Activated naive CD4-positive, alpha-beta T cell treated with anti-CD3 and anti-CD28 coated beads, Interleukin-2, amount 50 U/mL, for 72 hours (primary cell): Measurements from ENCODE around the gene NT5DC4. TPM values are rescaled to one million over a fixed set of nuclear protein-coding genes. Genes with fewer than 3 reads are reported as not detected.

Experiments
- ATAC-seq, 2 donors: fragments of 150-1000 bp; cut with Tn5 transposase; 2 replicates each; pipeline ENCODE4 v1.10.0; 2021; ENCODE audit warnings: mild to moderate bottlenecking in 2 of 2, moderate library complexity in 2 of 2
- DNase-seq, 2 donors: peaks; one replicate each; pipeline ENCODE4 v3.0.0; 2021 to 2022; ENCODE audit warnings: low spot score in 2 of 2
- H3K27ac Mint-ChIP-seq, 2 donors: one replicate each; pipeline ENCODE4 v1.8.0; 2022; ENCODE audit warnings: mild to moderate bottlenecking in 2 of 2, mixed read lengths in 2 of 2
- H3K36me3 Mint-ChIP-seq, 2 donors: one replicate each; pipeline ENCODE4 v1.8.0; 2022; ENCODE audit warnings: mixed read lengths in 2 of 2
- H3K9me3 Mint-ChIP-seq, 2 donors: one replicate each; pipeline ENCODE4 v1.8.0; 2022; ENCODE audit warnings: mixed read lengths in 2 of 2
- total RNA-seq, 2 donors: library from RNA; stranded (reverse); gene quantifications; one replicate each; pipeline ENCODE4 v1.2.3, GENCODE V29; 2022

Gene NT5DC4
- total RNA-seq, 2 donors from 2014 or later, result not detected

DNA sequence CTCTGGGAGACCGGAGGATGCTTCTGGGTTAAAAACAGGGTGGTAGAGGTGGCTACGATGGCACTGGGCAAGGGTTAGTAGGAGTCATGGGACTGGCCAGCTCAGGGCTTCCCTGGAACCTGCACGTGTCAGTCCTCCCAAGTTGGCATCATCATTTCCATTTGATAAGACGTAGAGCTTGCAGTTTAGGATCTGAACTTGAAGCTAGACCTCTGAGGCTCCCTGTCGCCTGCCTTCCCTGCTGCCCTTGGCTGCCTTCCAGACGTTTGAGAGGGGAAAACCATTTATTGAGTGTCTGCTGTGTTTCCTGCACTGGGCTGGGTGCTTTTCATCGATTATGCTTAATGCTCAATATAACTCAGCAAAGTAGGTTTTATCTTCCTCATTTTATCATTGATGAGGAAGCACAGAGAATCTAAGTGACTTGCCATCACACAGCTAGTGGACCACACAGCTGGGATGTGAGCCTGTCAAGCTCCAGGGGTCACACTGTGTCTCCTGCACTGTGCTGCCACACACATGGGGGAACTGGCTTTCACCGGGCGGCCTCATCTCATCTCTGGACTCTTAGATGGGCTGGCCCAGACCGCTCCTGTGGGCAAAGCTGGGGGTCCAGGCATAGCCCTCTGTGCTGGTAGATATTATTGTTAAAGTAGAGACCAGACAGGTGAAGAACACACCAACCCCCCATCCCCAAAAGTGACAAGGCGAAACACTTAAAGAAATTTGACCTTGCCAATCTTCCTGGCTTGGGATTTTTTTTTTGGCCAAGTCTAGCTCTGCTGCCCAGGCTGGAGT, 7.8 kb downstream of the NT5DC4 start:
- H3K27ac Mint-ChIP-seq, result no peak overlapping the region
- no peaks in the 10 kb centered on the region for H3K36me3 Mint-ChIP-seq
- DNase-seq (no peak), ATAC-seq (no peak)
- no peaks in the 10 kb centered on the region for H3K9me3 Mint-ChIP-seq

- Mint-ChIP-seq H3K36me3 (no peaks in the 10 kb centered on the region), H3K27ac (no peak overlapping the region), H3K9me3 (no peaks in the 10 kb centered on the region)
- DNase-seq (no peak), ATAC-seq (no peak)
These were observed 9.4 kb downstream of the NT5DC4 start for GRCh38 chr2:112730216-112730615.

DNA sequence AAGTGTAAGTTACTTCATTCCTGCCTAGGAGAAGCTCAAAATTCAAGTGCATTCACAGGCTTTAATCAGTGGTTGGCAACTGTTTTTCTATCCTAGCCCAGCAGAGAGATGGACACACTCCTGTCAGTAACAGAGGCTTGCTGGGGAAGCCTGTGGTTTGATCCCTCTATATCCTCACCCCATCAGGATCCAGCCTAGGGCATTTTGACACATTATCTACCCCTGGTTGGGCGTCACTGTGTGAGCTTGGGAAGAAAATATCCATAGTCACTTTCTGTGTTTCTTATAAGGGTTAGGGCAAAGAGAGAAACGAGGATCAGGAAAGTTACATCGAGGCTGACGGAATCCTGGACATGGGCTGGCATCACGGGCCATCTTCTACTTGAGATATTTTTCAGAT, 10.0 kb downstream of the NT5DC4 start:
- H3K27ac Mint-ChIP-seq, result no peak overlapping the region
- ATAC-seq (no peak), DNase-seq (no peak)
- no peaks in the 10 kb centered on the region for H3K36me3 Mint-ChIP-seq
- no peaks in the 10 kb centered on the region for H3K9me3 Mint-ChIP-seq

DNA sequence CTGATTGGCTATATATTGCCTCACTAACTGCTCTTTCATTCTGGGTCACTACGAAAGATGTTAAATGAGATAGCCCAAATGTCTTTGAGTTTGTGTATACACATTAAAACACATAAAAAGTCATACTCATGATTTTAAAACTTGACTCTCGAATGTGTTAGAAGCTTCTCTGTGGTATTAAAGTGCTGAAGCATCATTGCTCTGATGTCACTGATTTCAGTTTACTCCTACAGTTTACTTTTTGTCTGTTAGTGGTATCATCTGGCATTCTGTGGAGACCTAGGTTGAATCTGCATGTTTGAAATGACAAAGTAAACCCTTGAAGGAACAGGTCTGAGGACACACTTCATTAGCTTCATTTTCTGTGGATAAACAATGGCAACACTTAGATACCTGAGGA, 10.7 kb downstream of the NT5DC4 start:
- no peak for DNase-seq
- Mint-ChIP-seq H3K27ac (no peak overlapping the region), H3K36me3 (no peaks in the 10 kb centered on the region), H3K9me3 (no peaks in the 10 kb centered on the region)
- ATAC-seq, result no peak

DNA sequence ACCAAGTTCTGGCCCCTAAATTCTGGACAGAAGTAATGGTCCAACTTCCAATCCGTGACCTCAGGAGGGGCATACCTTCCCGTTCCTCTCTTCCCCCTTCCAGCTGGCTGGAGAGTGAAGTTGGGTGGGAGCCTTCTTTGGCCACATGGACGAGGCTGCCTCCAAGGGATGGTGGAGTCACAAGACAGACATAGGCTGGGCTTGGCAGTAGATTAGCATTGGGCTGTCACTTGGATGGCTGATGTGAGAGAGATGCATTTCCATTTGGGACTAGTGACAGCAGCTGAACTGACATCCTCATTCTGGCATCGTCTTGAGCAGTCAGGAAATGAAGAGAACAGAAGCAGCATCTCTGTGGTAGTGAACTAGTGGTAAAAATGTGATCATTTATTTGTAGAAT, 12.6 kb downstream of the NT5DC4 start:
- no peak for ATAC-seq
- Mint-ChIP-seq H3K9me3 (no peaks in the 10 kb centered on the region), H3K36me3 (no peaks in the 10 kb centered on the region), H3K27ac (no peak overlapping the region)
- DNase-seq, result no peak

GRCh38 chr2:112733871-112734270, 13.1 kb downstream of the NT5DC4 start:
- no peaks in the 10 kb centered on the region for H3K9me3 Mint-ChIP-seq
- H3K36me3 Mint-ChIP-seq, result no peaks in the 10 kb centered on the region
- H3K27ac Mint-ChIP-seq, result no peak overlapping the region
- no peak for ATAC-seq
- no peak for DNase-seq

- H3K36me3 Mint-ChIP-seq, result peaks cover 16 to 24% of the 10 kb centered on the region in 2 donors
- ATAC-seq, result no peak
- H3K27ac Mint-ChIP-seq, result no peak overlapping the region
- H3K9me3 Mint-ChIP-seq, result no peaks in the 10 kb centered on the region
- no peak for DNase-seq
These were observed 16.9 kb downstream of the NT5DC4 start for GRCh38 chr2:112737542-112738232.

- Mint-ChIP-seq H3K9me3 (no peaks in the 10 kb centered on the region), H3K27ac (peak overlapping the region in 1 of 2 donors; percentile 6), H3K36me3 (peaks cover 20 to 31% of the 10 kb centered on the region in 2 donors)
- no peak for ATAC-seq
- DNase-seq, result no peak
These were observed 19.7 kb downstream of the NT5DC4 start for GRCh38 chr2:112740527-112740926.

DNA sequence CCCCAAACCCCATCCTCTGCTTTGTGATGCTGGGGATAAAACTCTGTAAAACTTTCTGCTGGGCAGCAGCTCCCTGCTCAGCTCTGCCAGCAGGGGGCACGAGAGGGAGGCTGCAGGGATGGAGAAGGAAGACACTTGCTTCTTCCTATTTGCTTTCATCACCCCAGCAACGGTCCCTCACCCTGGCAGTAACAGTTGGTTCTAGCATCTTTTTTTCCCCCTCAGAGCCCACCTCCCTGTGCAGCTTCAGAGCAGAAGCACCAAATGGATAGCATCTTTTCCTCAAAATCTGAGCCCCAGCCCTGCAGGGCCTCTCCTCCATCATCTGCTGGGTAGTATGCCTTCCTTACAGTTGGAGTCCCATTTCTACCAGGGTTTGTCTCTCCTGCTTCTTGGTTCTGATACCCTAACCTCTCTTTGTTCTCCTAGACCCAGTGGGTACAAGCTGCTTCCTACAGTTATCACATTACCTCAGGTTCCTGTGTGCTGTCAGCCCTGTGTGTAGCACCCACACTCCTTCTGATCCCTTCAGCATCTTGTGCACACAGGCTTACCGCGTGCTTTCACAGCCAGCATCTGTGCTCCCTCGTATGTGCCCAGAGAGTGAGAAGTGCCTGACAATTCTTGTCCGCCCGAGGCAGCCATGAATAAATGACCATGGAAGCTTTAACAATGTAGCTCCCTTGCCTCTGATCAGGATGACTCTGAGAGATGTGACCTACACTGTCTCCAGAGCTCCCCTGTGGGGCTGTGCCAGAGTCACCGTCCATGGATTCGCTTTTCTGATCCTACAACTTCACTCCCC, 29.1 kb downstream of the NT5DC4 start:
- Mint-ChIP-seq H3K27ac (peak overlapping the region; percentile 37 to 51), H3K36me3 (peaks cover 13 to 21% of the 10 kb centered on the region in 2 donors), H3K9me3 (no peaks in the 10 kb centered on the region)
- DNase-seq (peak in 1 of 2 donors; percentile 87), ATAC-seq (peak; percentile 86 to 87)

- no peaks in the 10 kb centered on the region for H3K9me3 Mint-ChIP-seq
- H3K36me3 Mint-ChIP-seq, result peaks cover 19 to 26% of the 10 kb centered on the region in 2 donors
- ATAC-seq (peak in 1 of 2 donors; percentile 13), DNase-seq (no peak)
- peak overlapping the region in 1 of 2 donors; percentile 51 for H3K27ac Mint-ChIP-seq
These were observed 29.7 kb downstream of the NT5DC4 start for GRCh38 chr2:112750560-112750843.

GRCh38 chr2:112751451-112752197, 30.8 kb downstream of the NT5DC4 start:
- Mint-ChIP-seq H3K36me3 (peaks cover 28 to 36% of the 10 kb centered on the region in 2 donors), H3K9me3 (no peaks in the 10 kb centered on the region), H3K27ac (no peak overlapping the region)
- DNase-seq (no peak), ATAC-seq (no peak)

DNA sequence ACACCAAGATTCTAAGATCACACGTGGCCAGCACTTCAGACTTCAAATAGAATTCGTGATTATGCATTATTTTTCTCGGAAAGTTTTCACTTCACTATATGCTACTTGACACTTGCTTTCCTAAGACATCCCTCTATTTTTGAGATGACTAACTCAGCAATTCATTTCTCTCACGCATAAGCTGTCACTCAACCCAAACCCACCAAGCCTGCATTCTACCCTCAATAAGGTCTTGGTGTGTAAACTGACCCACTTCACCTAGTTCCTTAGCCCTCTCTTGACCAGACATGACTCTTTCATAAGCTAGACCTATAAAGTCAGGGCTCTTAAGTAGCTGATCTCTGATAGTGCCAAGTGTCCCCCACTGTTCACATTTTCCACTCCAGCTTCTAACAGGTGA, 31.8 kb downstream of the NT5DC4 start:
- Mint-ChIP-seq H3K9me3 (no peaks in the 10 kb centered on the region), H3K27ac (no peak overlapping the region), H3K36me3 (peaks cover 31 to 37% of the 10 kb centered on the region in 2 donors)
- ATAC-seq (peak in 1 of 2 donors; percentile 24), DNase-seq (no peak)

- Mint-ChIP-seq H3K9me3 (no peaks in the 10 kb centered on the region), H3K27ac (no peak overlapping the region), H3K36me3 (peaks cover 31 to 44% of the 10 kb centered on the region in 2 donors)
- ATAC-seq (no peak), DNase-seq (no peak)
These were observed 33.7 kb downstream of the NT5DC4 start for GRCh38 chr2:112754564-112754963.

DNA sequence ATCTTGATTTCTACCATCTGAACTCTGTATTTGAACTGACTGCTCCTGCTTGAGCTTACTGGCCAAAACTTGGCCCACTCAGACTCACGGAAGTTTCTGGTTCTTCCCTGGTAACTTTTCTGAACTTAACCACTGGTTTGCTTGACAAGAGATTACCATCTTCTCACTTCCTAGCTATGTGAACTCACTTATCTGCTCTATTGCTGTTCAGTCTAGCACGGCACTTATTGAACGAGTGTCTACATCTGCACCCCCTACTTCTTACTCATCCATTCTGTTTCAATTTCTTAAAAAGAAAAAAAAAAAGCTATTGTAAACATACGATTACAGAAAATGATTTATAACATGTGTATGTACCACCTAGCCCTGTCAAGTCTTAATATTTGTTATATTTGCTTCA, 34.6 kb downstream of the NT5DC4 start:
- Mint-ChIP-seq H3K27ac (no peak overlapping the region), H3K36me3 (peaks cover 31 to 44% of the 10 kb centered on the region in 2 donors), H3K9me3 (no peaks in the 10 kb centered on the region)
- no peak for DNase-seq
- no peak for ATAC-seq

- peaks cover 31 to 41% of the 10 kb centered on the region in 2 donors for H3K36me3 Mint-ChIP-seq
- H3K27ac Mint-ChIP-seq, result no peak overlapping the region
- no peaks in the 10 kb centered on the region for H3K9me3 Mint-ChIP-seq
- DNase-seq (no peak), ATAC-seq (no peak)
These were observed 35.4 kb downstream of the NT5DC4 start for GRCh38 chr2:112756207-112756606.

GRCh38 chr2:112757265-112757664, 36.4 kb downstream of the NT5DC4 start:
- ATAC-seq (no peak), DNase-seq (no peak)
- H3K9me3 Mint-ChIP-seq, result no peaks in the 10 kb centered on the region
- no peak overlapping the region for H3K27ac Mint-ChIP-seq
- H3K36me3 Mint-ChIP-seq, result peaks cover 31 to 47% of the 10 kb centered on the region in 2 donors
